OCI-LY7 (cell line): ENCODE results near the gene CCDC9. TPM values are rescaled to one million over a fixed set of nuclear protein-coding genes. Genes with fewer than 3 reads are reported as not detected.

Experiments
- BruUV-seq: library from RNA; stranded (reverse); fragments of 400-500 nt; replicated peaks from 2 replicates; lab custom pipeline; 2021; lab: Mats Ljungman, UMichigan
- CTCF ChIA-PET: fragments of 300-600 bp; sonication (Branson Sonifier 250); formaldehyde crosslinking; loops from one replicate; lab custom pipeline; 2022; ENCODE audit warnings: antibody characterized with exemption; ENCODE audit not compliant: unreplicated experiment; lab: Charles Lee
- POLR2A ChIA-PET: fragments of 300-600 bp; sonication (Branson Sonifier 250); formaldehyde crosslinking; loops from one replicate; lab custom pipeline; 2022; ENCODE audit warnings: antibody characterized with exemption; lab: Charles Lee
- DNase-seq: peaks from one replicate; pipeline ENCODE4 v3.0.0-alpha.2; 2015; ENCODE audit warnings: low spot score
- H2AFZ ChIP-seq: fragments of 200-600 bp; sonication (generic), shearing (Covaris generic); 2 replicates; pipeline ENCODE4 v1.6.1; 2014; ENCODE audit warnings: mild to moderate bottlenecking, antibody characterized with exemption, low read length, moderate library complexity
- H3K27ac ChIP-seq: fragments of 200-600 bp; sonication (generic); 2 replicates; pipeline ENCODE4 v1.5.1; 2014; ENCODE audit warnings: mixed run types, low read depth, mild to moderate bottlenecking, moderate library complexity, low read length, inconsistent platforms; ENCODE audit not compliant: poor library complexity, severe bottlenecking
- H3K36me3 ChIP-seq: fragments of 200-600 bp; sonication (generic); 2 replicates; pipeline ENCODE4 v1.6.1; 2014; ENCODE audit warnings: mild to moderate bottlenecking, antibody characterized with exemption, low read length, moderate library complexity, mixed read lengths; ENCODE audit not compliant: insufficient read depth
- H3K4me1 ChIP-seq: fragments of 200-600 bp; sonication (generic); 2 replicates; pipeline ENCODE4 v1.5.1; 2014; ENCODE audit warnings: mild to moderate bottlenecking, low read length; ENCODE audit not compliant: insufficient read depth, poor library complexity, severe bottlenecking
- H3K4me2 ChIP-seq: fragments of 200-600 bp; sonication (generic); 2 replicates; pipeline ENCODE4 v1.6.1; 2014; ENCODE audit warnings: mild to moderate bottlenecking, low read length
- H3K4me3 ChIP-seq: fragments of 200-600 bp; sonication (generic); 2 replicates; pipeline ENCODE4 v1.5.1; 2014; ENCODE audit warnings: mild to moderate bottlenecking, low read depth, low read length; ENCODE audit not compliant: poor library complexity, severe bottlenecking
- H3K79me2 ChIP-seq: fragments of 200-600 bp; sonication (generic); 2 replicates; pipeline ENCODE4 v1.6.1; 2016; ENCODE audit warnings: low read depth, mild to moderate bottlenecking, low read length, moderate library complexity, mixed read lengths; ENCODE audit not compliant: insufficient read depth
- H3K9me2 ChIP-seq: fragments of 200-600 bp; sonication (generic); 2 replicates; pipeline ENCODE4 v1.6.1; 2016; ENCODE audit warnings: mild to moderate bottlenecking, low read length, mixed read lengths; ENCODE audit not compliant: insufficient read depth
- H3K9me3 ChIP-seq: fragments of 200-600 bp; sonication (generic); 2 replicates; pipeline ENCODE4 v1.6.1; 2014; ENCODE audit warnings: mild to moderate bottlenecking, mixed run types, low read length, mixed read lengths
- H4K20me1 ChIP-seq: fragments of 200-600 bp; sonication (generic); 2 replicates; pipeline ENCODE4 v1.6.1; 2014; ENCODE audit warnings: mild to moderate bottlenecking, antibody characterized with exemption, low read length, moderate library complexity, mixed read lengths; ENCODE audit not compliant: insufficient read depth
- EZH2phosphoT487 ChIP-seq: fragments of 200-600 bp; sonication (generic); IDR thresholded peaks from 2 replicates; pipeline ENCODE4 v1.6.1; 2018; ENCODE audit warnings: low read depth, borderline replicate concordance, mild to moderate bottlenecking, mixed run types, antibody characterized with exemption, low read length, moderate library complexity, mixed read lengths
- intact Hi-C: fragments of 100-400 bp; cut with micrococcal nuclease; formaldehyde crosslinking; loops from one replicate; pipeline ENCODE4 v1.10.0; 2022; ENCODE audit not compliant: unreplicated experiment
- total RNA-seq, 2 experiments: library from RNA; depleted of rRNA in 1 of 2; stranded (reverse); fragments of >200 nt in 1 of 2; shearing (Covaris generic) in 1 of 2; gene quantifications; 2 replicates each; pipeline ENCODE4 v1.2.3, GENCODE V29; 2014 to 2022
- TF ChIP-seq, protein P1 (sequence below): fragments of 200-600 bp; sonication (generic); conservative IDR thresholded peaks from 2 replicates; pipeline ENCODE4 v1.5.1; 2014; ENCODE audit warnings: mild to moderate bottlenecking, antibody characterized with exemption, low read length, moderate library complexity, mixed read lengths

The CCDC9 gene
- total RNA-seq, 2 experiments from 2014 or later: 7.9 to 19.7 TPM

DNA sequence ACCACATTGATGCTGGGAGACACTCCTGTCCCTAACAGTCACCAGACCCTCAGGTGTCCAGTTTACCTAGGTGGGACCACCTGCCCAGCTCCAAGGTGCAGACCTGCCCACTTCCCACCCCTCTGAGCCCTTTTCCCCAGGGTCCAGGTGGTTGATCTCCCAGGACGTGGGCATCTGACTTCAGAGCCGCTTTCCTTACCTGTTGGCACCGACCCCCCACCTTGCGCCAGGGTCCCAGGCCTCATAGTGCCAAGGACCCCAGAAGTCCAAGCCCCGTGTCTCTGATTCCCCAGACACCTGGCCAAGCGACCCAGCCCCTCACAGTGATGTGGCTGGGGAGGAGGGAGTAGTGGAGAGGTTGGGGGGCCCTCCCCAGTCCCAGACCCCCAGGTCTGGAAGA is 15.8 kb upstream of the CCDC9 start:
- intact Hi-C loops: no loop called here
- H3K4me2 ChIP-seq: peak overlapping the region; percentile 37
- H3K4me1 ChIP-seq: peaks cover 61% of the 10 kb centered on the region
- no peaks in the 10 kb centered on the region for H4K20me1 ChIP-seq
- H3K4me3 ChIP-seq: no peak overlapping the region
- H3K9me2 ChIP-seq: no peaks in the 10 kb centered on the region
- DNase-seq: no peak
- no TSS peak for BruUV-seq
- no peaks in the 10 kb centered on the region for H3K79me2 ChIP-seq
- no peak for TF ChIP-seq EZH2phosphoT487
- TF ChIP-seq, protein P1, sequence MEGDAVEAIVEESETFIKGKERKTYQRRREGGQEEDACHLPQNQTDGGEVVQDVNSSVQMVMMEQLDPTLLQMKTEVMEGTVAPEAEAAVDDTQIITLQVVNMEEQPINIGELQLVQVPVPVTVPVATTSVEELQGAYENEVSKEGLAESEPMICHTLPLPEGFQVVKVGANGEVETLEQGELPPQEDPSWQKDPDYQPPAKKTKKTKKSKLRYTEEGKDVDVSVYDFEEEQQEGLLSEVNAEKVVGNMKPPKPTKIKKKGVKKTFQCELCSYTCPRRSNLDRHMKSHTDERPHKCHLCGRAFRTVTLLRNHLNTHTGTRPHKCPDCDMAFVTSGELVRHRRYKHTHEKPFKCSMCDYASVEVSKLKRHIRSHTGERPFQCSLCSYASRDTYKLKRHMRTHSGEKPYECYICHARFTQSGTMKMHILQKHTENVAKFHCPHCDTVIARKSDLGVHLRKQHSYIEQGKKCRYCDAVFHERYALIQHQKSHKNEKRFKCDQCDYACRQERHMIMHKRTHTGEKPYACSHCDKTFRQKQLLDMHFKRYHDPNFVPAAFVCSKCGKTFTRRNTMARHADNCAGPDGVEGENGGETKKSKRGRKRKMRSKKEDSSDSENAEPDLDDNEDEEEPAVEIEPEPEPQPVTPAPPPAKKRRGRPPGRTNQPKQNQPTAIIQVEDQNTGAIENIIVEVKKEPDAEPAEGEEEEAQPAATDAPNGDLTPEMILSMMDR: no peak
- H2AFZ ChIP-seq: no peak overlapping the region
- ChIA-PET POLR2A (interaction anchor here (0.7 kb wide), 1 partner anchor 192 kb away, joined by 3 read pairs; no protein-coding TSS in a partner anchor), CTCF (no interaction called here)
- no peaks in the 10 kb centered on the region for H3K9me3 ChIP-seq
- no peak overlapping the region for H3K27ac ChIP-seq
- H3K36me3 ChIP-seq: no peaks in the 10 kb centered on the region

DNA sequence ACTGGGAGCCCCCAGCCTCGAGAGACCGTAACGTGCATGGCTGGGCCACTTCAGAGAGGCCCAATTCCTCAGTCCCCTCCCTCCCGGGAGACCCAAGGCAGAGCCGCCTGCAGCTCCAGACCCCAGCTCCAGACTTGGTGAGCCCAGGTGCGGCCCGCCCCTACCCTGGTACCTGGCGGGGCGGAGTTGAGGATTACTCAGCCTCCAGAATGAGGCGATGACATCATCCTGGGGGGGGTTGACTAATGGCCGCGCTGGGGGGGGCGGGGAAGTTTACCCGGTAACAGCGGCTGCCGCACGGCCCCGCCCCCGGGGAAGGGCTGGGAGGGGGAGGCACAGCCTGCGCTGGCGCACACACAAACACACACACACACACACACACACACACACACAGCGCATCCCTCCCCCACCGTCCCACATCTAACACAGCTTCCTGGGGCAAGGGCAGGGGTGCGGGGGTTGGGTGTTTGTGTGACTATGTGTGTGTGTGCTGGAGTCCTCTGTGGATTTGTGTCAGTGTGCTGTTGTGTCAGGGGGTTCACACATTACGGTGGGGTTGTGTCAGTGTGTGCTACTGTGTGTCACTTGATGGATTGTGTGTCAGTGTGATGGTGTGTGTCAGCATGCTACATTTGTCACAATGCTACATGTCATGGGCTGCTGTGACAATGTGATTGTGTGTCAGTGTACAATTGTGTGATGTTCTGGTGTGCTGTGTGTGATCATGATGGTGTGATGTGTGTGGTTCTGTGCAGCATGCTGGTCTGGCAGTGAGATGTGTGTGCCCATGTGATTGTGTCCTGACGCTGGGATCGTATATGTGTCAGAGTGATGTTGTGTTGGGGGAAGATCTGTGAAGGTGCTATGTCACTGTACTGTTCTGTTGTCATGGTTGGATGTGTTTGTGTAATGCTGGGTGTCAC is 15.1 kb upstream of the CCDC9 start:
- CTCF ChIA-PET: no interaction called here
- POLR2A ChIA-PET: interaction anchor here (0.7 kb wide), 1 partner anchor 193 kb away, joined by 3 read pairs; no protein-coding TSS in a partner anchor
- Histone ChIP-seq H3K27ac (no peak overlapping the region), H3K4me3 (peak overlapping the region; percentile 7), H3K36me3 (no peaks in the 10 kb centered on the region), H3K79me2 (no peaks in the 10 kb centered on the region), H3K9me3 (no peaks in the 10 kb centered on the region), H4K20me1 (no peaks in the 10 kb centered on the region), H3K9me2 (no peaks in the 10 kb centered on the region), H2AFZ (no peak overlapping the region), H3K4me1 (peaks cover 60% of the 10 kb centered on the region), H3K4me2 (peak overlapping the region; percentile 37)
- TF ChIP-seq, protein P1: no peak
- no peak for TF ChIP-seq EZH2phosphoT487
- intact Hi-C loops: no loop called here
- BruUV-seq: no TSS peak
- peak; percentile 74 for DNase-seq
